GM18508 (cell line): ENCODE data around the gene GPX1.
"Not testable (repeated sequence)": the region's sequence is repeated elsewhere in the genome, so short reads cannot be mapped to it uniquely, and the experiment has no call there.

Experiments used
- ATAC-seq: cut with Tn5 transposase; IDR thresholded peaks from one replicate; pipeline ENCODE4 v1.9.1; 2021; ENCODE audit warnings: moderate number of reproducible peaks; ENCODE audit not compliant: insufficient read depth, unreplicated experiment

GPX1 gene

GRCh38 chr3:49358884-49359225, 702 bp upstream of the GPX1 start:
- no peak for ATAC-seq

- not testable (repeated sequence) for ATAC-seq
Measured at GRCh38 chr3:49357443-49358216, 523 bp downstream of the GPX1 start.

DNA sequence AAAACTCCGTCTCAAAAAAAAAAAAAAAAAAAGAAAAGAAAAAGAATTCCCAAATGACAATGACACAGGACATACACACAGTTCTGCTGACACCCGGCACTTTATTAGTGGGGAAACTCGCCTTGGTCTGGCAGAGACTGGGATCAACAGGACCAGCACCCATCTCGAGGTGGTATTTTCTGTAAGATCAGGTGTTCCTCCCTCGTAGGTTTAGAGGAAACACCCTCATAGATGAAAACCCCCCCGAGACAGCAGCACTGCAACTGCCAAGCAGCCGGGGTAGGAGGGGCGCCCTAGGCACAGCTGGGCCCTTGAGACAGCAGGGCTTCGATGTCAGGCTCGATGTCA, 1.1 kb downstream of the GPX1 start:
- ATAC-seq = not testable (repeated sequence)

- no peak for ATAC-seq
Measured at GRCh38 chr3:49352890-49353421, 5.2 kb downstream of the GPX1 start.

- ATAC-seq = no peak
Measured at GRCh38 chr3:49352281-49352680, 5.9 kb downstream of the GPX1 start.

GRCh38 chr3:49351521-49352011, 6.6 kb downstream of the GPX1 start:
- ATAC-seq = no peak

DNA sequence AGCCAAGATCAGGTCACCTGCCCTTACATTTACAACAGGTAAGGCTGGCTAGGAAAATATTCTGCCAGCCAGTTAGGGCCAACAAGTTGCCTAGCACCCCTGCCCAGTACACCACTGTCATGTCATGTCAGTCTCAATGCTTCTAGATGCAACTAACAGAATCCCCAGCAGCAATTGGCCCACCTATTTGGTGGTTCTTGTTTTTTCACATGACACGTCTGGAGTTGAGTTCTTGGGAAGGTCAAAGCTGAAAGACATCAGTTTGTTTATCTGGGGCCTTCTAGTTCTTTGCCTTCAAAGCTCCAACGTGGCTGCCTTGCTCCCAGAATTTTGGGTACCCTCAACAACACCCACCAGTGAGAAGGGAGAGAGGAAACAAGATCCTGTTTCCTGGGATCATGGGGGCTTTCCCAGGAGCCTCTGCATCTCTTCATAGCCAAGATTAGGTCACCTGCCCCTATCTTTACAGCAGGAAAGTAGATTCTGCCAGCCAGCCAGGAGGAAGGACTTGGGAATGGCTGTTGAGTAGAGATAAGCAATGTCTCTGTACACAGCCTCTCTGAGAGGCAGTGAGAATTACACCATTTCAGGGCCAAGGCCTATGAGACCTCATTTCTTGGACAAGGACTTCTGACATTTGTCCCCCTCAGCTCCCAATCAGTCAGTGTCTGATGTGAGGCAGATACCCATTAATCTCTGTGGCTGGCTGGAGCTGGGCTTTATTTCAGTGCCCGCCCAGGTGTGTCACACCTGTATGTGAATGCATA, 8.6 kb downstream of the GPX1 start:
- ATAC-seq = no peak

- not testable (repeated sequence) for ATAC-seq
Measured at GRCh38 chr3:49348361-49348760, 9.8 kb downstream of the GPX1 start.

DNA sequence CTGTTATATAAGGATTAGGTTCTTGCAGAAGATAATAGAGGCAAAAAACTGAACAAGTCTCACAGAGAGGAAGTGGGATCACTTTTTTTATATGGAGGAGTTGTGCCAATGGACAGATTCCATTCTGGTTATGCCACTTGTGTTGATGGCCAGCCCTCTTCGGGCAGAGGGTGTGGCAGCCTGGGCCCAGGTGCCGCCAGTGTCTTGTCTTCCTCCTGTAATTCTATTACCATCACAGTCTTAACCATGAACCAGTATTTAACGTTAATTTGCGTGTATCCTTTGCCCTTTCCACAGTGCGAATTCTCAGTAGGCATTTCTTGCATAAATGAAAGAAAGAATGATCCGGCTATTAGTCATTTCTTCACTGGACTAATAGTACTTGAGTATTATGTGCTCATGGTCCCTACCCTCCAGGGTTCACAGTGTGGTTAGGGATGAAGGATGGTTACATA, 11.3 kb downstream of the GPX1 start:
- ATAC-seq = no peak

DNA sequence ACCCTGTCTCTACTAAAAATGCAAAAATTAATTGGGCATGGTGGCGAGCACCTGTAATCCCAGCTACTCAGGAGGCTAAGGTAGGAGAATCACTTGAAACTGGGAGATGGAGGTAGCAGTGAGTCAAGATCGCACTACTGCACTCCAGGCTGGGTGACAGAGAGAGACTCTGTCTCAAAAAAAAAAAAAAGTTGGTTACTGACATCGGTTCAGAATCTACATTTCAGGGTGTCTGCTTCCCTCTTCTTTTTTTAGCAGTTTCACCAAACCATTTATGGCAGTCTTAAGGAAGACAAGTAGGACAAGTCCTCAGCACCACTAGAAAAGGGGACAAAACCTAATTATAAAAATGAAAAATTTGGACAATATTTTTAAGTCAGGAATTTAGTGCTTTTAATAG, 15.0 kb downstream of the GPX1 start:
- ATAC-seq = no peak

DNA sequence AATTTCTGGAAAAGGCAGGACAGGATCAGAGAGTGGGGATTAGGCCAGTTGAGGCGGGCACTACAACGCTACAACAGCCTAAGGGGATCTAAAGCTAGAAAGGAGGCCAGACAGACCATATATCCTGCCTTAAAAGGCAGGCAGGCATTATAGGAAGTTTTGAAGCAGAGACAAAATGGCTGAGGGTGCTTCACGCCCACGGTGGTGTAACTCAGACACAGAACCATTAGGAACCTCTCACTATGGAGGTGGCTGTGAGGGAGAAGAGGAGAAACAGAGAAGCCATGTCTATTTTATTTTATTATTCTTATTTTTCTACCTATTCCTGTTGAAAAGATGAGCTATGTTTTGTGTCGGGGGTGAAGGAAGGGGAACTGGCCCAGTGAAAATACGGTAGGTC, 16.2 kb downstream of the GPX1 start:
- no peak for ATAC-seq

GRCh38 chr3:49339941-49340800, 18.0 kb downstream of the GPX1 start, which contains the start of gene USP4:
Gene USP4, minus strand, starts transcription at chr3:49340053. Its CDS starts 29 bp downstream, at chr3:49340024.
- ATAC-seq = no peak

DNA sequence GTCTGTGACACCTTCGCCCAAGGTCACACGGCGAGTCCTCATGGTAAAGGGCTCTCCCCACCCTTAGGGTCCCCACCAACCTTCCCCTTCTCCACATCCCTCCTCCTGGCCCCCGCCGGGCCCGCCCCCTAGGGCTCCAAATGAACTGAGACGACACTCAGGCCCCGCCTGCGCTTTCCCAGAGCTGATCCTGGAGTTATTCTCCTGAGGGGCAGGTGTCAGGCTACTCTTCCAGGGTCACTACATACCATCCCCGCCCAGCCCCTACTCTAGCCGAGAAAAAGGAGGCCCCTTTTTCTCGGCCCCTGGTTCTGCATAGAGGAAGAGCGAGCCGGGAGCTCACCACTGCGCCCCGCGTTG, 18.6 kb downstream of the GPX1 start:
- no peak for ATAC-seq

- no peak for ATAC-seq
Measured at GRCh38 chr3:49333916-49334633, 24.1 kb downstream of the GPX1 start.

GRCh38 chr3:49333091-49333490, 25.1 kb downstream of the GPX1 start:
- no peak for ATAC-seq

GRCh38 chr3:49329186-49329585, 29.0 kb downstream of the GPX1 start:
- no peak for ATAC-seq

- not testable (repeated sequence) for ATAC-seq
Measured at GRCh38 chr3:49328350-49328749, 29.8 kb downstream of the GPX1 start.

- no peak for ATAC-seq
Measured at GRCh38 chr3:49327485-49327884, 30.7 kb downstream of the GPX1 start.

GRCh38 chr3:49324768-49325167, 33.4 kb downstream of the GPX1 start:
- ATAC-seq = no peak
